Ishikawa (cell line): ENCODE results near the gene PPP1R16B.

Source experiments
- EP300 ChIP-seq: IDR thresholded peaks from 2 replicates; pipeline ENCODE4 v1.6.1; 2012; ENCODE audit warnings: borderline replicate concordance
- REST ChIP-seq: IDR thresholded peaks from 2 replicates; pipeline ENCODE4 v1.6.1; 2012; ENCODE audit warnings: low read depth, mild to moderate bottlenecking
- TCF12 ChIP-seq: IDR thresholded peaks from 2 replicates; pipeline ENCODE4 v1.6.1; 2012; ENCODE audit warnings: low read depth
- TEAD4 ChIP-seq: IDR thresholded peaks from 2 replicates; pipeline ENCODE4 v1.6.1; 2012

GRCh38 chr20:38894091-38894847, 88.8 kb downstream of the PPP1R16B start:
- TF ChIP-seq REST, result no peak
- no peak for TF ChIP-seq TCF12
- TF ChIP-seq EP300, result no peak
- no peak for TF ChIP-seq TEAD4
